LNCAP (cell line): ENCODE results near the gene RSPH1.

ENCODE experiments used
- CTCF ChIP-seq: fragments of 450-650 bp; IDR thresholded peaks from 2 replicates; pipeline ENCODE4 v1.5.1; 2017; ENCODE audit warnings: mild to moderate bottlenecking

The RSPH1 gene

GRCh38 chr21:42466700-42467099 lies 29.3 kb downstream of the RSPH1 start:
- TF ChIP-seq CTCF: no peak

- no peak for TF ChIP-seq CTCF
These were observed 30.3 kb downstream of the RSPH1 start for GRCh38 chr21:42465803-42466127.

- TF ChIP-seq CTCF: no peak
These were observed 30.8 kb downstream of the RSPH1 start for GRCh38 chr21:42465008-42465802.

- TF ChIP-seq CTCF: no peak
These were observed 32.0 kb downstream of the RSPH1 start for GRCh38 chr21:42463861-42464515.

- TF ChIP-seq CTCF: no peak
These were observed 33.8 kb downstream of the RSPH1 start for GRCh38 chr21:42461881-42462877.

GRCh38 chr21:42461185-42461520 lies 34.9 kb downstream of the RSPH1 start:
- no peak for TF ChIP-seq CTCF

GRCh38 chr21:42460391-42461184 lies 35.4 kb downstream of the RSPH1 start:
- TF ChIP-seq CTCF: no peak
